ENCODE measurements around the gene SUSD6. TPM values are rescaled to one million over a fixed set of nuclear protein-coding genes. Genes with fewer than 3 reads are reported as not detected.

The SUSD6 gene
- total RNA-seq, 1 donor from 2014 or later, result 31.2 TPM

GRCh38 chr14:69684461-69685217, 73.2 kb downstream of the SUSD6 start:
- no peaks in the 10 kb centered on the region for H3K36me3 Mint-ChIP-seq (ENCODE audit: unreplicated experiment)
- peaks cover 49% of the 10 kb centered on the region for H3K4me1 Mint-ChIP-seq (ENCODE audit: unreplicated experiment)
- H3K9me3 Mint-ChIP-seq (ENCODE audit: unreplicated experiment), result no peaks in the 10 kb centered on the region
- H3K4me3 Mint-ChIP-seq (ENCODE audit: unreplicated experiment), result no peak overlapping the region
- no peak overlapping the region for H3K27ac Mint-ChIP-seq (ENCODE audit: unreplicated experiment)
- no peaks in the 10 kb centered on the region for H3K27me3 Mint-ChIP-seq (ENCODE audit: unreplicated experiment)
- TF ChIP-seq CTCF (IDR thresholded peaks at IDR 0.05), result no peak
- no peak for DNase-seq (ENCODE audit: extremely low spot score, unreplicated experiment)

GRCh38 chr14:69685218-69685616, 73.8 kb downstream of the SUSD6 start:
- Mint-ChIP-seq H3K36me3 (ENCODE audit: unreplicated experiment) (no peaks in the 10 kb centered on the region), H3K9me3 (ENCODE audit: unreplicated experiment) (no peaks in the 10 kb centered on the region), H3K27me3 (ENCODE audit: unreplicated experiment) (no peaks in the 10 kb centered on the region), H3K27ac (ENCODE audit: unreplicated experiment) (no peak overlapping the region), H3K4me3 (ENCODE audit: unreplicated experiment) (no peak overlapping the region), H3K4me1 (ENCODE audit: unreplicated experiment) (peaks cover 44% of the 10 kb centered on the region)
- no peak for DNase-seq (ENCODE audit: extremely low spot score, unreplicated experiment)
- no peak for TF ChIP-seq CTCF (IDR thresholded peaks at IDR 0.05)

GRCh38 chr14:69685716-69686115, 74.3 kb downstream of the SUSD6 start:
- no peak for DNase-seq (ENCODE audit: extremely low spot score, unreplicated experiment)
- TF ChIP-seq CTCF (IDR thresholded peaks at IDR 0.05), result no peak
- Mint-ChIP-seq H3K36me3 (ENCODE audit: unreplicated experiment) (peaks cover 2% of the 10 kb centered on the region), H3K9me3 (ENCODE audit: unreplicated experiment) (no peaks in the 10 kb centered on the region), H3K27ac (ENCODE audit: unreplicated experiment) (no peak overlapping the region), H3K27me3 (ENCODE audit: unreplicated experiment) (no peaks in the 10 kb centered on the region), H3K4me1 (ENCODE audit: unreplicated experiment) (peaks cover 39% of the 10 kb centered on the region), H3K4me3 (ENCODE audit: unreplicated experiment) (no peak overlapping the region)

- Mint-ChIP-seq H3K27ac (ENCODE audit: unreplicated experiment) (no peak overlapping the region), H3K4me1 (ENCODE audit: unreplicated experiment) (peaks cover 20% of the 10 kb centered on the region), H3K4me3 (ENCODE audit: unreplicated experiment) (no peak overlapping the region), H3K9me3 (ENCODE audit: unreplicated experiment) (no peaks in the 10 kb centered on the region), H3K27me3 (ENCODE audit: unreplicated experiment) (no peaks in the 10 kb centered on the region), H3K36me3 (ENCODE audit: unreplicated experiment) (peaks cover 4% of the 10 kb centered on the region)
- DNase-seq (ENCODE audit: extremely low spot score, unreplicated experiment), result no peak
- TF ChIP-seq CTCF (IDR thresholded peaks at IDR 0.05), result no peak
These were observed 76.4 kb downstream of the SUSD6 start for GRCh38 chr14:69687606-69688298.

GRCh38 chr14:69688299-69688649, 76.9 kb downstream of the SUSD6 start:
- no peaks in the 10 kb centered on the region for H3K9me3 Mint-ChIP-seq (ENCODE audit: unreplicated experiment)
- H3K4me1 Mint-ChIP-seq (ENCODE audit: unreplicated experiment), result peaks cover 19% of the 10 kb centered on the region
- H3K36me3 Mint-ChIP-seq (ENCODE audit: unreplicated experiment), result peaks cover 4% of the 10 kb centered on the region
- H3K4me3 Mint-ChIP-seq (ENCODE audit: unreplicated experiment), result no peak overlapping the region
- no peak for TF ChIP-seq CTCF (IDR thresholded peaks at IDR 0.05)
- no peak overlapping the region for H3K27ac Mint-ChIP-seq (ENCODE audit: unreplicated experiment)
- H3K27me3 Mint-ChIP-seq (ENCODE audit: unreplicated experiment), result no peaks in the 10 kb centered on the region
- DNase-seq (ENCODE audit: extremely low spot score, unreplicated experiment), result no peak

All from osteocyte (in vitro differentiated cells).